ENCODE results near the gene TJAP1. TPM values are rescaled to one million over a fixed set of nuclear protein-coding genes. Genes with fewer than 3 reads are reported as not detected.
A peak's percentile ranks its signal among the peaks of the same experiment; 100 is the strongest.

The TJAP1 gene
- total RNA-seq, 1 experiment from 2014 or later: 78.9 TPM

GRCh38 chr6:43504756-43505593 lies 27.6 kb downstream of the TJAP1 start:
- intact Hi-C loops (cut with micrococcal nuclease): no loop called here
- BruUV-seq (replicated peaks): no TSS peak
- ChIA-PET CTCF (interaction anchor here (0.6 to 6.4 kb wide), 19 partner anchors 10 to 807 kb away, joined by 3 to 93 read pairs (median 8); partner anchors contain the start of genes DLK2 and DNPH1), POLR2A (interaction anchor here (0.6 to 3.3 kb wide), 7 partner anchors 9 to 526 kb away, joined by 3 to 29 read pairs (median 7); partner anchors contain the start of genes DNPH1, PEX6, POLR1C and YIPF3)
- H3K27me3 Mint-ChIP-seq (ENCODE audit: insufficient read depth, unreplicated experiment): no peaks in the 10 kb centered on the region
- H3K36me3 Mint-ChIP-seq (ENCODE audit: insufficient read depth, unreplicated experiment): peaks cover 61% of the 10 kb centered on the region
- no peaks in the 10 kb centered on the region for H3K9me3 Mint-ChIP-seq (ENCODE audit: unreplicated experiment)
- DNase-seq (ENCODE audit: unreplicated experiment): no peak
- peaks cover 11% of the 10 kb centered on the region for H3K4me1 Mint-ChIP-seq (ENCODE audit: insufficient read depth, unreplicated experiment)
- H3K4me3 Mint-ChIP-seq (ENCODE audit: unreplicated experiment): no peak overlapping the region
- no peak for TF ChIP-seq CTCF (IDR thresholded peaks at IDR 0.05; ENCODE audit: unreplicated experiment)
- H3K27ac Mint-ChIP-seq (ENCODE audit: low read depth, unreplicated experiment): no peak overlapping the region

GRCh38 chr6:43505718-43506117 lies 28.3 kb downstream of the TJAP1 start:
- POLR2A ChIA-PET: interaction anchor here (0.6 to 3.3 kb wide), 14 partner anchors 10 to 526 kb away, joined by 3 to 29 read pairs (median 7); partner anchors contain the start of genes DLK2, DNPH1, PEX6 and POLR1C
- Mint-ChIP-seq H3K4me3 (ENCODE audit: unreplicated experiment) (no peak overlapping the region), H3K27ac (ENCODE audit: low read depth, unreplicated experiment) (no peak overlapping the region), H3K36me3 (ENCODE audit: insufficient read depth, unreplicated experiment) (peaks cover 53% of the 10 kb centered on the region), H3K4me1 (ENCODE audit: insufficient read depth, unreplicated experiment) (peaks cover 11% of the 10 kb centered on the region), H3K27me3 (ENCODE audit: insufficient read depth, unreplicated experiment) (no peaks in the 10 kb centered on the region), H3K9me3 (ENCODE audit: unreplicated experiment) (no peaks in the 10 kb centered on the region)
- CTCF ChIA-PET: interaction anchor here (0.6 to 6.4 kb wide), 31 partner anchors 10 to 808 kb away, joined by 3 to 93 read pairs (median 5); partner anchors contain the start of genes DLK2 and POLR1C
- TF ChIP-seq CTCF (IDR thresholded peaks at IDR 0.05; ENCODE audit: unreplicated experiment): no peak
- DNase-seq (ENCODE audit: unreplicated experiment): no peak
- no TSS peak for BruUV-seq (replicated peaks)
- intact Hi-C loops (cut with micrococcal nuclease): loop anchor here (1.0 kb wide), 3 partner anchors 51 to 242 kb away; no protein-coding TSS in a partner anchor

GRCh38 chr6:43506171-43506570 lies 28.8 kb downstream of the TJAP1 start:
- CTCF ChIA-PET: interaction anchor here (0.6 to 6.4 kb wide), 37 partner anchors 9 to 604 kb away, joined by 3 to 93 read pairs (median 5); partner anchors contain the start of genes DLK2 and POLR1C
- H3K9me3 Mint-ChIP-seq (ENCODE audit: unreplicated experiment): no peaks in the 10 kb centered on the region
- H3K36me3 Mint-ChIP-seq (ENCODE audit: insufficient read depth, unreplicated experiment): peaks cover 50% of the 10 kb centered on the region
- BruUV-seq (replicated peaks): TSS peak; percentile 37
- POLR2A ChIA-PET: interaction anchor here (1.0 to 3.3 kb wide), 16 partner anchors 8 to 527 kb away, joined by 3 to 29 read pairs (median 6); partner anchors contain the start of genes DLK2, DNPH1, PEX6 and POLR1C
- no peak for TF ChIP-seq CTCF (IDR thresholded peaks at IDR 0.05; ENCODE audit: unreplicated experiment)
- H3K4me3 Mint-ChIP-seq (ENCODE audit: unreplicated experiment): no peak overlapping the region
- no peak for DNase-seq (ENCODE audit: unreplicated experiment)
- intact Hi-C loops (cut with micrococcal nuclease): loop anchor here (1.0 kb wide), 3 partner anchors 52 to 243 kb away; no protein-coding TSS in a partner anchor
- no peak overlapping the region for H3K27ac Mint-ChIP-seq (ENCODE audit: low read depth, unreplicated experiment)
- no peaks in the 10 kb centered on the region for H3K27me3 Mint-ChIP-seq (ENCODE audit: insufficient read depth, unreplicated experiment)
- peaks cover 11% of the 10 kb centered on the region for H3K4me1 Mint-ChIP-seq (ENCODE audit: insufficient read depth, unreplicated experiment)
